Pons (tissue), 1 donor: ENCODE results near the gene RSPO1.
"Not testable (repeated sequence)": the region's sequence is repeated elsewhere in the genome, so short reads cannot be mapped to it uniquely, and the experiment has no call there.

ENCODE experiments used
- DNase-seq: peaks from one replicate; pipeline ENCODE4 v3.0.0-alpha.2; 2016; ENCODE audit warnings: low spot score

The RSPO1 gene

GRCh38 chr1:37614105-37614504 is 20.6 kb downstream of the RSPO1 start:
- DNase-seq: no peak

- DNase-seq: no peak
Observed at GRCh38 chr1:37612186-37612585, 22.5 kb downstream of the RSPO1 start.

- DNase-seq: no peak
Observed at GRCh38 chr1:37609994-37610393, 24.7 kb downstream of the RSPO1 start.

DNA sequence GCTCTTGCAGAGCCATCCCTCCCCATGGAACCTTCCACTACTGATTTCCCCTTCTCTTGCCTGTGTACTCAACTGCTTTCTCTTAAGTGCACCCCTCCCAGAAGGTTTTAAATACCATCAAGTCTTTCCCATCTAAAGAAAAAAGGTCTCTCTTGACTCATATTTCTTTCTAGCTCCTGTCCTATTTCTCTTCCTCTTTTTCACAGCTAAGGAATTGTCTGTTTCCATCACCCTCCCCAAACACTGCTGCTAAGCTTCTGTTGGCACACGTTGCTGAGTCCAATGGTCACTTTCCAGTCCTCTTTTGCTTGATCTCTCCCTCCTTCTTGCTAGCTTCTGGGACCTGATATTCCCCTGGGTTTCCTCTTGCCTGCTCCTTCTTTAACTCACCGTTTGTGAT is 25.7 kb downstream of the RSPO1 start:
- DNase-seq: no peak

DNA sequence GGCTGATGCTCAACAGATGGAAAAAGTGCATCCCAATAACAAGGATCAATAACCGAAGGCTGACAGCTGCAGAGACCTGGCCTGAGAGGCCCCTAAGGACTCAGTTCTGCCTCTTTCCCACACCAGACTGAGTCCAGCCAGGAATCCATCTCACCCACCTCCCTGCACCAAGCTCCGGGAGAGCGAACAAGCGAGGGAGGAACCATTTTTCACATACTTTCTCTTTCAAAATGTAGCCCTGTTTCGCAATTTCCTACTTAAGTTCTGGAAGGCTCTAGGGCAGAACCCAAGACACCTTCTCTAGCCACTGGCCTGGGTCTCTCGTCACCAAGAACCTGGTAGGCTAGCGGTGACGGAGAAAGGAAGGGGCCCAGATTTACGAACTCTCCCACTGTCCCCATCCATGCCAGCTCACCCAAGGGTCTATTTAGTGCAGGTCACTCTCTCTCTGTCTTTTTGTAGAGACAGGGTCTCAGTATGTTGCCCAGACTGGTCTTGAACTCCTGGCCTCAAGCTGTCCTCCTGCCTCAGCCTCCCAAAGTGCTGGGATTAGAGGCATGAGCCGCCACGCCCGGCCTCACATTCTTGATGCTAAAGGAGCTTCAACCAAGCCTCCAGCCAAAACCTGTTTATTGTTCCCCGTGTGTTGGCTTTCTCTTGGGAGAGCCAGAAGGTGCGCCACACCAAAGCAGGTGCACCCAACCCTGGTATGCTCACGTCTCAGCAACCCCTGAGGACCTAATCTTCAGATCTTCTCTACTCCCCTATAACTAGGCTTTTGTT is 28.0 kb downstream of the RSPO1 start:
- peak; percentile 11 for DNase-seq

GRCh38 chr1:37605806-37606474 is 28.8 kb downstream of the RSPO1 start:
- no peak for DNase-seq

DNA sequence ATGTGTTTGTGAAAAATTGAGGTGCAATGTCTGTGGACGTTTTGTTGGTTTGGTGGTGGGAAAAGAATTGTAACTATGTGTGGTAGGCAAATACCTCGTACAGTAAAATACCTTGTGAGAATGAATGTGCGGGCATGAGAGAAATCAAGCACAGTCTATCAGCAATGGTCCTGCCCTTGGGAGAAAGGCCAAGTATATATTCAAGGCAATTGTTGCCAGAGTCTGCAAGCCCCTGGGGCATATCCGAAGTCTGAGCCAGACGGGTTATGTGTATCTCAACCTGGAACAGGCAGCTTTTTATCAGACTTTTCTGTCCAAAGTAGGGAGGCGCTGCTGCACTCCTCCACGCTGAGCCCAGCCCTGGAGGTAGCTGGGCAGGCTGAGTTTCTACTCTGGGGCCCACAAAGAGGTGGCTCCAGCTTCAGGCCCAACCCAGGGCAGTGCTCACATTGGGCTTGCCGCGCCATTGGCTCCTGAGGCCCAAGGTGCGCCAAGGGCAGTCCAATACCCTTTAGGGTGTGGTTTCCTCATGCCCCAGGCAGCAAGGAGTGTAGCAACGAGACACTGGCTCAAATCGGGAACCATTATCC is 29.5 kb downstream of the RSPO1 start:
- no peak for DNase-seq

- peak; percentile 32 for DNase-seq
Observed at GRCh38 chr1:37602750-37603694, 31.7 kb downstream of the RSPO1 start.

DNA sequence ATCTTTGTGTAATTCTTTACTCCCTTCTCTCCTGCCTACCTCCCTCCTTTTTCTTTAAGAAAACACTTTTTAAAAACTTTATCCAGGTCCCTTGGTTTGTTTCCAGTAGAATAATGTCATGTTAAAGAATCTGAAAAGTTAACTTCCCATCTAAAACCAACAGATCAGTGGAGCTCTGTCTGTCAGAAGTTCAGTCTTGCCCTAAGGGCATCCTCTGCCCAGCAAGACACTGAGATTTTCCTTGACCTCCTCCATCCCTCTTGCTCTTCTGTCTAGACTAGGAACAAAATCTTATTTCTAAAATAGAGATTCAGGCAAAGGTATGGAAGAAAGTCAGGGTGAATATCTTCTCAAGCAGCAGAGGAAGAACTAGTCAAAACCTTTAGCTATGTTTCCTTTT is 33.3 kb downstream of the RSPO1 start:
- no peak for DNase-seq

GRCh38 chr1:37599940-37600339 is 34.8 kb downstream of the RSPO1 start:
- DNase-seq: no peak

DNA sequence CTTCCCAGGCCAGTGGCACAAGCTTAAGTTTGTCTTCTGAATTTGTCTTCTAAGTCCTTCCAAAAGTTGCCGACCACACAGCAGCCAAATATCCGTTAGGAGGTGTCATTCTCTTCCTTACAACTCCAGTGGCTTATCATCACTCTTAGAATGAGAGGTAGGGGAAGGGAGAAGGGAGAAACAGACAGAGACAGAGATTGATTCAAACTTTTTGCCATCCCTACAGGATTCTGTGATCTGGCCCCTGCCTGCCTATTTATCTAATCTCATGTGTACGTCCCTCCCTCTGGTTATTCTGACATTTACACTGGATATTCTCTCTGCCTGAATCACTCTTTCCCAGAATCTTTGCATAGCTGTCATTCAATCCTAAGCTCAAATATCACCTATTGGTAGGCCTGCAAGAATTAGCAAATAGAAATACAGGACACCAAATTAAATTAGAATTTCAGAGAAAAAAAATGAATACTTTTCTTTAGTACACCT is 38.5 kb downstream of the RSPO1 start:
- DNase-seq: no peak

- peak; percentile 93 for DNase-seq
Observed at GRCh38 chr1:37595440-37596181, 39.1 kb downstream of the RSPO1 start, which contains the start of gene GNL2. TSS of gene GNL2 (minus strand) at chr1:37595937. CDS start at chr1:37595822, 115 bp downstream.

DNA sequence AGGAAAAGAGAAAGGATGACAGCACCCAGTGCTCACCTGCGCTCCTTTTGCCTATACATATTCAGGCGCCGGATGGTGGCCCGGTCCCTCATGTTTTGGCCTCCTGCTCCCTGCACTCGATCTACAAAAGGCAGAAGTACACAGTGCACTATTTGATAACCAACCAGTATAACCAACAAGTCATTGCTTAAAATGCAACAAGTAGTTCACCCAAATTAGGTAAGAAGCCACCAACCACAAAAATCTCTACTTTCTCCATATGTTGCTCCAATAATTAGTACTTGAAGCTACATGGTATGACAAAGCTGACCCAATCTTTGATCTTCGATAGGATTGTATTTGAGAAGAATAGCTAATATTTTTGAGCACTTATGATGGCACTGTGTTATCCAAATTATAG is 41.0 kb downstream of the RSPO1 start:
- no peak for DNase-seq

- no peak for DNase-seq
Observed at GRCh38 chr1:37588939-37589338, 45.8 kb downstream of the RSPO1 start.

DNA sequence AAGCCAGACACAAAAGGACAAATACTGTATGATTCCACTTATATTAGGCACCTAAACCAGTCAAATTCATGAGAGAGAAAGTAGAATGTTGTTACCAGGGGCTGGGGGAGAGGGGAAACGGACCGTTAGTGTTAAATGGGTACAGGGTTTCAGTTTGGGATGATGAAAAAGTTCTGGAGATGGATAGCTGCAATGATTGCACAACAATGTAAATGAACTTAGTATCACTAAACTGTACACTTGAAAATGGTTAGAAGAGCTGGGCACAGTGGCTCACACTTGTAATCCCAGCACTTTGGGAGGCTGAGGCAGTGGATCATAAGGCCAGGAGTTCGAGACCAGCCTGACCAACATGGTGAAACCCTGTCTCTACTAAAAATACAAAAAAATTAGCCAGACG is 50.1 kb downstream of the RSPO1 start:
- DNase-seq: not testable (repeated sequence)

- DNase-seq: no peak
Observed at GRCh38 chr1:37575692-37576091, 59.0 kb downstream of the RSPO1 start.

DNA sequence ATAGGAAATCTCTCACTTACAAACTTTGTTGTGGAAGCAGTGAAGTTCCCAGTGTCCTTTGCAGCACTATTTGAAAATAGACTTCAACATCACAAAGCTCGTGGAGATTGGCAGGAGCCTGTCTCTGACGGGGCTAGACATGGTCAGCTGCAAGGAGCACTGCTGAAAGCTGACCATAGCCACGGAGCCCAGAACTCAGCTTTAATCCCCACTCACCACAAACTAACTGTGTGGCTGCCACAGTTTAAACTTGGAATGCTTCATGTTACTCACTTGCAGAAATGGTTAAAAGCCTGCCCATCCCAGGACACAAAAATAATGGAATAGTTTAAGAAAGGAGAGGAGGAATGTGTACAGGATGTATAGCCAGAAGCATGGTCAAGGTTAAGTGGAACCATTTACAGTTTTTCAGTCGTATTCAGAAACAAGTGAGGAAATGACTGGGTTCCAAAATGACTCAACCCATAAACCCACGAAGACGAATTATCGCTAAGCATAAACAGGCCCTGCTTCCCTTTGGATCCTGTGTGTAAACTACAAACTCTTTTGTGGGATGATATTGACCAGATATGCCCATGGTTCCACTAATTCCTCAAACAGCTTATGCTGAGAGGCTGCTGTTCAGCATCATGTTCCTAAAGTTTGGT is 59.7 kb downstream of the RSPO1 start:
- DNase-seq: no peak

GRCh38 chr1:37570528-37571334 is 64.0 kb downstream of the RSPO1 start:
- DNase-seq: no peak

DNA sequence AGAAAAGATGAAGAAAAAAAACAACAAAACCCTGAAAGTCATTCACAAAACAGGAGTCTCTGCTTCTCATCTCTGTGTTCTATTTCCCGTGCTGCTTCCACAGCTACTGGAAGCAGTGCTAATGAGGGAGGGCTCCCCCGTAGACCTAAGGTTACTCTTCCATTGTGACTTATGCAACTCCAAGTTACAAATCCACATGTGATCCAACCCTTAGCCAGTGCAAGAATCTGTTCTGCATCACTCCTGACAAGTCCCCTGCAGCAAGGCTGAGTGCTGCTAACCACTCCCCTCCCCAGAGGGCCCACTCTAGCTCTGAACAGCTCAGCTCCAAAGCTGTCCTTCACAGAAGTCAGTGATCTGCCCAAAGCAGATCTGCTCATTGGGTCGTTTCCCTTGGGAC is 67.7 kb downstream of the RSPO1 start:
- no peak for DNase-seq

DNA sequence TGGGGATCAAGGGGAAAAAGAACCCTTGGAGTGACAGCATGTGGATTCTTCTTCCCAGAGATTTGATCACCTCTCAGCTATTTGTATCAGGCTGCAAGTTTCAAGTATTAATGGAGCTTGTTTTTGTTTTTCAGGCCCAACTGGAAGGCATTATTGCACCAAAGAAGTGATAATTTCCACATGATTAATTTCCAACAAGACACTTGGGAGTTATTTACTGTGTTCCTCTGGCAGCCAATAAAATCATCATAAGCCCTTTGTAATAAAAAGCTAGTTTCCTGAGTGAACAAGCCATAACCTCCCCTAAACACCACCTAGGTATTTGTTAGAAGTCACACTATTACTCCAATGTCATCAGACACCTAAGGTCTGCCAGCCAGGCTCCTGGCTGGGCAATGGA is 69.8 kb downstream of the RSPO1 start:
- DNase-seq: no peak
